CD4-positive, alpha-beta T cell treated with Interferon alpha-2 for 1 hour (primary cell): ENCODE results near the gene SFXN1.
"Not testable (repeated sequence)": the region's sequence is repeated elsewhere in the genome, so short reads cannot be mapped to it uniquely, and the experiment has no call there.

ENCODE experiments used
- DNase-seq, 2 donors: peaks; one replicate each; pipeline ENCODE4 v3.0.0-alpha.2; 2020 to 2022

SFXN1 gene

DNA sequence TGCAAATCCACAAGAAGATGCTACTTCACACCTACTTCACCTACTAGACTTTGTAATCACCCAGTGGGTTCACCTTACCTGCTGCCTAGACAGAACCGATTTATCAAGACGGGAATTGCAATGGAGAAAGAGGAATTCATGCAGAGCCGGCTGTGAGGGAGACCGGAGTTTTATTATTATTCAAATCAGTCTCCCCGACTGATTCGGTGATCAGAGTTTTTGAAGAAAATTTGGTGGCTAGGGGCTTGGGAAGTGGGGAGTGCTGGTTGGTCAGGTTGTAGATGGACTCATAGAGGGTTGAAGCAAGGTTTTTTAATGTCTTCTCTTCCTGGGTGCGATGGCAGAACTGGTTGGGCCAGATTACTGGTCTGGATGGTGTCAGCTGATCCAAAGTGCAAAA lies 23.4 kb downstream of the SFXN1 start:
- DNase-seq: no peak

DNA sequence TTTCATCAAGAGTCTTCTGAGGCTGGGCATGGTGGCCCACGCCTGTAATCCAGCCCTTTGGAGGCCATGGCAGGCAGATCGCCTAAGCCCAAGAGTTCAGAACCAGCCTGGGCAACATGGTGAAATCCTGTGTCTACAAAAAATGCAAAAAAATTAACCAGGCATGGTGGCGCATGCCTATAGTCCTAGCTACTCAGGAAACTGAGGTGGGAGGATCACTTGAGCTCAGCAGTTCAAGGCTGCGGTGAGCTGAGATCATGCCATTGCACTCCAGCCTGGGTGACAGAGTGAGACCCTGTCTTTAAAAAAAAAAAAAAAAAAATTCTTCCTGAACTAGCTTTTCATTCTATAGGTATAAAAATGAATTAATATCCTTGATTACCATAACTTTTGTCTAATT lies 29.3 kb downstream of the SFXN1 start:
- DNase-seq: peak; percentile 18 to 50

DNA sequence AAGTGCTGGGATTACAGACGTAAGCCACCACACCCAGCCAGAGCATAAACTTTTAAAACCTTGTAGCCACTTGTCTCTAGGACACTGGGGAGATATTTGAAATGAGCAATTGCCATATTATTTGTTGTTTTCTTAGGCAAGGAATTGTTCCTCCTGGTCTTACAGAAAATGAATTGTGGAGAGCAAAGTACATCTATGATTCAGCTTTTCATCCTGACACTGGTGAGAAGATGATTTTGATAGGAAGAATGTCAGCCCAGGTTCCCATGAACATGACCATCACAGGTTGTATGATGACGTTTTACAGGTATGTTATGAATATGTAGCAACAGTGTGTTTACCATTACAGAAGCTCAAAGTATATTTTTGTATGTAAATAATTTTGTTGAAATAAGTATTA lies 30.5 kb downstream of the SFXN1 start:
- no peak for DNase-seq

DNA sequence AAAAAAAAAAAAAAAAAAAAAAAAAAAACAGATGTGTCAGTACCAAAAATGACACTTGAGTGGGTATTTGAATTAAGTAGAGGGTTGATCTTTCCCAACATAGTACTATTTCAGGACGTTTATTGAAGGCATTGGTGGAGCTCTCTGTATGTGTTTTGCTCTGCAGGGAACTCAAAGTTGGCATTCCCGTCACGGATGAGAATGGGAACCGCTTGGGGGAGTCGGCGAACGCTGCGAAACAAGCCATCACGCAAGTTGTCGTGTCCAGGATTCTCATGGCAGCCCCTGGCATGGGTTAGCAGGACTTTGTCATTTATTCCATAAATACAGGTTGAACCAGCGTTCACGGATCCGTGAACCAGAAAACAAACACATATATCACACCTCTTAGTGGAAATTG lies 34.9 kb downstream of the SFXN1 start:
- DNase-seq: no peak

DNA sequence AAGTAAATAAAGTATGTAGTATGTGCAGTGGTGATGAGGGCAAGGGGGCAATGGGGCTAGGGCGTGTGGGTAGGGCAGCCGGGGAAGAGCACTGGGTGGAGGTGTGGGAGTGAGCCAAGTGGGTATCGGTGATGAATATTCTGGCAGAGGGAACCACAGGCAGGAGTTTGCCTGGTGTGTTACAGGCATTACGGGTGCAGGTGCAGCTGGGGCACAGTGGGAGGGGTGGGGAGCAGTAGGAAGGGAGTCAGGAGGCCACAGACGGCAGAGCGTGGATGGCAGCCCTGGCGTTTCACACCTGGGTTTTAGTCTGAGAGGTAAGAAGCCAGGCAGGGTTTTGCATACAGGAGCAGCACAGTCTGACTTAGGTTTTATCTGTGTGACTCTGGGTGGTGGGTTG lies 35.4 kb downstream of the SFXN1 start:
- DNase-seq: no peak

DNA sequence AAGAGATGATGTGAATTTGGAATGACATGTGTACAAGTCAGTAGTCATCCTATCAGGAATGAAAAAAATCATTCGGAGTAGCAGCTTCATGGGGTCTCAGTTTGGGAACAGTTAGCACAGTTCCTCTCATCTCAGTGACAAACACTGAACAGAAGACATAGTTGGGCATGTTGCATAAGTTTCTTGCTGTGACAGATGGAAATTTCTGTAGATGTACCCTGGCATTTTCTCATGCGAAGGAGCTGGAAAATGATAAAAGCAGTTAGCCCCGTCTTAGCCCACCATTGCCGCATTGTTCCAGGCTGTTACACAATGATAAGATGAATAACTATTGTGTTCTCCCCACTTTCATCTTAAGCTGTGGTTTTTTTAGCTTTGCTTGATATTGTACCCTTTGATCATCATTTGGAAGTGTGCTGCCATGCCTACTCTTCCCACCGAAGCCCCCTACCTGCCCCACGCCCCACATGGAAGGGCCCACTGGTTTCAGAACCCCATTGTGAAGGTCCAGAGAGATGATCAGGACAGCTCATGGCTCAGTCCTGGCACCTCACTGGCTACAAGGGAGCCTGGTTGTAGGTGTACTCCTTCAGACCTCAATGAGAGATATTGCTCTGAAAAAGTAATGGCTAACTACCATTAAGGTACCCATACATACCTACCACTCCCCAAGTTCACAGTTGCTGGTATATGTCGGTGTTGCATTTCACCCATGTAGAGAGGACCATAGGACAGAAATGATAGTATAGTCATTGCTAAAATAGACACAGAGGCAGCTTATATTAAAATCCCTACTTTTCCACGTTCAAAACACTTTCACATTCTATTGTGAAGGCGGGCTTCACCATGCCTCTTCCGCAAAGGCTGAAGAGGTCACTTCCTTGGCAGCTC lies 38.8 kb downstream of the SFXN1 start:
- DNase-seq: no peak

DNA sequence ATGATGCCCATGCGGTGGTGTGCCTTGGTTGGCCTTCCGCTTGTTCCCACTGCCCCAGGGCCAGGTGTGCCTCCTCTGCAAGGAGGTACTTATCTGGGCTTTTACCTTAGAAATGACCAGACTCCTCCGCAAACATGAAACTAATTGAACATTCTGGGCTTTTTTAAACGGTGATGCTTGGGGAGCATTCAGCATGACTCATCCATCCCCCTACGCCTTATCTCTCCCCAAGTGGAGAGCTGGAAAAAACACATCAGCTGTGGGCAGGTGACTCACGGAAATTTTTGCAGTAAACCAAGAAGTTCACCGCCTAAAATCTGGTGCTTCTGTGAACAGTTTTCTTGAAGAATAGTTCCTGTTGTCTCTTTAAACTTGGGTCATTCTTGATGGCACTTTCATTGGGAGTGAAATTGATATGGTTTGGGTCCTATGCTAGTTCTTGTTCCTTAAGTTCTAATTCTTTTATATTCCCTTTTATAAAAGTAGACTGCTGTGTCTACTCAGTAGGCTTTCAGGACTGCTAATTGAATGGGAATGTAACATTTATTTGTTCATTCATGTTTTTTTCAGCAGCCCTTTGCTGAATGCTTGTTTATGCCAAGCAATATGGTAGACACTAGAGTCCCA lies 39.6 kb downstream of the SFXN1 start:
- peak in 1 of 2 donors; percentile 48 for DNase-seq

DNA sequence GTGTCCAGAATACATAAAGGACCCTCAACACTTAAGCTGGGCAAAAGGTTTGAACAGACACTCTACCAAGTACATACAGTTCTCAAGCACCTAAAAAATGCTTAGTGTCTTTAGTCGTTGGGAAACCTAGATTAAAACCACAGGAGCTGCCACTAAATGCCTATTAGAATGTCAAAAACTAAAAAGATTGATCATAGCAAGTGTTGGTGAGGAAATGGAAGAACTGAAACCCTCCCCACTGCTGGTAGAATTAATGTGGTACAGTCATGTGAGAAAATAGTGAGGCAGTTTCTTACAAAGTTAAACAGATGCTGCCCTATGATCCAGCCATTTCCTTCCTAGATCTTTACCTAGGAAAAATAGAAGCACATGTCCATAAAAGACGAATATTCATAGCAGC lies 40.6 kb downstream of the SFXN1 start:
- no peak for DNase-seq

DNA sequence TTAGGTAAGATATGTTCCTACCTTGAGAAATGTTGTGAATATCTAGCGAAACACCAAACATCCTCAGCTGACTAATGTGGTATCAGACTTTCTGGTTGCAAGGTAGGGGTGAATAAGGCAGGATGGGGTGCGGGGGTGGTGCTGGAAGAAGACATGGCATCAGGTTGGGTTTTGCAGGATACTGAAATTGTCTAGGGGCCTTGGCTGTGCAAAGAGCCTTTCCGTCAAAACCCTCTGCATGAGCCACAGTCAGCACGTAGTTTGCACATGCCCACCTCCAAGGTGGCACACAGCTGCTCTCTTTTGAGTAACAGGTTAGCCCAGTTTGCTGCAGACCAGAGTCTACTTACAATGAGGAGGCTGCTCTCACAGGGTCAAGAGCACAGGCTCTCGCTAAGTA lies 42.0 kb downstream of the SFXN1 start:
- no peak for DNase-seq

DNA sequence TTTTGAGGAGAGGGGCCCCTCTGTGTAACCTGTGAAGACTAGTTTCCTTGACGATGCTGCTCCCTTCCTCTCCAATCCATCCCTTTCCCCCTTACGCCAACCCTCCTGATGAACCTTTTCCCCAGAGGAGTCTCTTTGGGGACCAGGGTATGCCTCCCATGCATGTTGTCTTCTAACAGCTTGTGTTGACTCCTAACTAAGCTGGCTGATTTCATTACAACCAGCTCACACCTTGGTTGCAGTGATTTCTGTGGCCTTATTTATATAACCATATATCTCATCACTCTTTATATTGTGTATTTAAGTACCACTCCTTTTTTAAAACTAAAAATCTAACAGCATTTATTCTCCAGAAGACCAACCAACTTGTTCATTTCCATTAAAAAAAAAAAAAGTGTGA lies 42.5 kb downstream of the SFXN1 start:
- DNase-seq: no peak

DNA sequence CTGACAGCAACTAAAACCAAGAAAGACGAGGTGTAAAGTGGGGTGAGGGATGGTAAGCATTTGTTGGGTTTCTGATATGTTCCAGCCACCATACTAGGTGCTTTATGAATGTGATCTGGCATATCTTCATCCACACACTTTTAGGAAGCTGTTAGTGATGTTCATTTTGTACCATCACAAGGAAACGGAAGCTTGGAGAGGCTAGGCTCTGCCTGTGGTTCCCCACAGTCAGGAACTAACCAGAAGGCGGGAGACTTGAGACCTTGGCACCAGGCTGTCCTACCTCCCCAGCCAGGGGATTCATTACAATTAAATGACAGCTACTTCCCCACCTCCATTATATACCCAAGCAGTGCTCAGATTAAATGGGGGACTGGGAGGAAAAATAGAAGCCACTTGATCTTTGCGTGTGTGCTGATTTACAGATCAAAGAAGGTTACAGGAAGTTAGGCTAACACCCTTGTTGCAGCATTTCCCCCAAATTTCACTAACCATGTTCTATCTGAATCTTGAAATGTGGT lies 43.0 kb downstream of the SFXN1 start:
- DNase-seq: peak; percentile 30 to 67

DNA sequence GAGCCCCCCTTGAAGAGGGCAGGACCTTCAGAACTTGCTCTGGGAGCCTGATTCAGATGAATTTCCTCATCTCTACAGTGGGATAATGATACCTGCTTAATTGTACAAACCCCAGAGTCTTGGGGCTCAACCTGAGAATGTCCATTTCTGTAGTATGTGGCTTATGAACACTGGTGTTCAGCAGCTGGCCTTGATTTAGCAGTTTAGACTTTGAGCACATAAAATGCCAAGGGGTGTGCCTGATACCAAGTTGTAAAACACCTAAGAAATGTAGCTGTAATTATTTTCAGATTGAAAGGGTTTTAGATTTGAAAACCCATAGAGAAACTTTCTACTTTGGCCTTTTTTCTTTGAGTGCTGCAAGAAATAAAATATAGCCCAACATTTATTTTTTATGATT lies 44.9 kb downstream of the SFXN1 start:
- no peak for DNase-seq

DNA sequence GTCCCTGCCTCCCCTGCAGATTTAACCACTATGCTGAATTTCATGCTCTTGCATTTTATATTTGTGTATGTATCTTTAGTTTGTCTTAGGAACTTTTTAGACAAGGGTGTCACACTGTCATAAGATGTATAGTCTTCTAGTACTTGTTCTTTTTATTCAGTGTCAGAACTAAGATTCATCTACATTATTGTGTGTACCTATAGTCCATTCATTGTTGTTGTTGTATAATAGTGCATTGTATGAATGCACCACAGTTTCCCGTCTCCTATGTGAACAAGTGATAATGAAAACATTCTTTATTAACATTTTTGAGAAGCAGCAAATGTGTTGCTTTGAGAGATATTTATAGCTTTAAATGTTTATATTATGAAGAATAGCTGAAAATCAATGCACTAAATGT lies 45.9 kb downstream of the SFXN1 start:
- DNase-seq: no peak

DNA sequence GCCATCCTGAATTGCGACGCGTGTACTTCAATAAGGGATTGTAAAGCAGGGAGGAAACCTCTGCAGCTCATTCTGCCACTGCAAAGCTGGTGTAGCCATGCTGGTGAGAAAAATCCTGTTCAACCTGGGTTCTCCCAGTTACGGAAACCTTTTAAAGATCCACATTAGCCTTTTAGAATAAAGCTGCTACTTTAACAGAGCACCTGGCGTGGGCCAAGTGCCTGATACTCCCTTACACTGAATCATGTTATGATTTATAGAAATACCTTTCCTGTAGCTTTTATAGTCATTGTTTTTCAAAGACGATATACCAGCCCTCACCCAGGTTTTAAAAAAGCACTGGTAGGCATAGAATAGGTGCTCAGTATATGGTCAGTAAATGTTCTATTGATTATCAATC lies 48.3 kb downstream of the SFXN1 start:
- no peak for DNase-seq

DNA sequence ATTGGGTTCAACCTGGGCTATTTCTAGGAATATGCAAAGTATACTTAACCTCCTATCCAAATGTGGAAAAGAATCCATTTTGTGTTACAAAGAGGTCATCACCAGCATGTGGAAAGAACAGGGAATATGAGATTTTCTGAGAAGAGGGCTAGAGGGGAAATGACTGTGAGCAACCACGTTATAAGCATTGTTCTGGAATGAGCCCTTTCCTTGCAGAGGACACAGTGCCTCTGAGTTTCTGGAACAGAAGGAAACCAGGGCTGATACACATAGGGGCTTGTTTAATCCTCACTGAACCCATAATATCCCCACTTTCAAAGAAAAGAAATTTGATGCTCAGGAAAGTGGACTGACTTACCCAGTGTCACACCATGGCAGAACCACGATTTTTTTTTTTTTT lies 53.0 kb downstream of the SFXN1 start:
- DNase-seq: no peak

DNA sequence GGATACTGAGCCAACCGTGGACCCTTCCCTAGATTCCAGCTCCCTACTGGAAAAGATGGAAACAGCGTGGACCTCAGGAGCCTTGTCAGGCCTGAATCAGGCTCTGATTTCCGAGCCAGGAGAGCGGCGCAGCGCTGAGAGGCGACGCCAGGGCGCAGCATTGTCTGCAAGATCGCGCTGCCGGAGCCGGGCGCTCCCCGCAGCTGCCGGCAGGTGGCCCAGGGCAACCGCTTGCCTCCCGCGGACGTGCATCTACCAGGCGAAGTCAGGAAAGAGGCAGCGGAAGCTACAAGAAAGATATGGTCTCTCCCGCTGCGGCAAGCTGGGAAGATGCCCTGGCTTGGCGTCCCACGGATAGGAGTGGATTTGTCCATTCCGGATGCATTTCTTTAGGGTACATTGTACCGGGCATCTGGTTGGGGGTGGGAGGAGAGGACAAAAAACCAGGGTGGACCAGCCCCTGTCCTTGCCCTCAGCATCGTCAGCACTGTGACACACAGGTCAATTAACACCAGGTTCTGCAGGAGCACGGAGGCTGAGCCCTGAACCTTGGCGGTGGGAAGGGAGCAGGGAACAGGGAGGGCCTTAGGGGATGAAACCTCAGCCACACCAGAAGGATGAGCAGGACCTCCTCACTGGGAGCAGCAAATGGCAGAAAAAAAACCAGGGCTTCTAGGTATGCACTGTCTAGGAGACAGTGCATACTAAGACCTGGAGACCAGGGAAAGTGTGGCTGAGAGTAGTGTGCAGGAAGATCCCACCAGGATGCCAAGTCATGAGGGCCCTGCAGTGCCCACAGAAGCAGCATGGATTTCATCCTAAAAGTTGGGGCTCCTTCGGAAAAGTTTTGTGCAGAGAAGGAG lies 55.9 kb downstream of the SFXN1 start:
- peak; percentile 79 to 85 for DNase-seq

DNA sequence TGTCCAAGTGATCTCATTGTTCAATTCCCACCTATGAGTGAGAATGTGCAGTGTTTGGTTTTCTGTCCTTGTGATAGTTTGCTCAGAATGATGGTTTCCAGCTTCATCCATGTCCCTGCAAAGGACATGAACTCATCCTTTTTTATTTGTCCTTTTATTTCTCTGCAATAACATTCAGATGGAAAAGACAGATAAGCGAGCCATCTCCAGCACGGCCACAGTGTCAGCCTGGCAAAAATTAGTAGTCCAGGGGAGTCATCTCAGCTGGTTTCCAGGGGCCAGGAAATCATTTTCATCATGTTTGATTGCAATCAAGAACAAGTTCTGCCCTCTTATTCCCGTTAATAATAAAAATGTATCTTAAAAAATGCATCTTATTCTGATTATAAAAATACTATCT lies 57.0 kb downstream of the SFXN1 start:
- DNase-seq: not testable (repeated sequence)

DNA sequence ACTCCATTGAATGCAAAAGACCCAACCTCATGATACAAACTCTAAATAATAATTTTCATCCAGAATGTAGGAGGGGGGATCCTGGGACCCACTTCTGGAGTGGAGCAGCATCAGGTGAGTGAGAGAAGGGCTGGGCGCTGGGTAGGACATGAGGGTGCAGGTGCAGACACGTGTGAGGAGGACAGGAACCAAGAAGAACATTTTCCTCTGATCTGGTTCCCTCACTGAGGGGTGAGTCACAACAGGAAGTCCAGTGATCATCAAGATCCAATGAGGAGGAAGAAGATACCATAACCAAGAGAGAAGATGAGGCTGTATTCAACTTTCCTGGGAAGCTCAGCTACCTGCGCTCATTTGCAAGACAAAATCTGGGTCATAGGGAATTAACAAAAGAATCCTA lies 57.4 kb downstream of the SFXN1 start:
- DNase-seq: no peak

DNA sequence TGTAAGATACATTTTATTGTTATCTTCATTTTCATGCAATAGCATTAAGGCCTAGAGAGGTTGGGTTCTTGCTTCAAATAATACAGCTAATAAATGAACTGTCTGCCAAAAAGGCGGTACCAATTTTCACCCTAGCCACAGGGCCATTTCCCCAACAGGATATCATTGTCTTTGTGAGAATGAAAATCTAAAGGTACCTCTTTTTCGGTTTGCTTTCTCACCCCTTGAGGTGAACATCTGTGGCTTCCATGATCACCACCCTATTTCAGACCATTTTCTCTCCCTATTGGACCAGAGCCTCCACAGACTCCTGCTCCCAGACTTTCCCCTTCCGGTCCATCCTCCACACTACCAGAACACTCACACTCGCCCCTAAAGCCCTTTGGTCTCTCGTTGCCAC lies 60.2 kb downstream of the SFXN1 start:
- no peak for DNase-seq

DNA sequence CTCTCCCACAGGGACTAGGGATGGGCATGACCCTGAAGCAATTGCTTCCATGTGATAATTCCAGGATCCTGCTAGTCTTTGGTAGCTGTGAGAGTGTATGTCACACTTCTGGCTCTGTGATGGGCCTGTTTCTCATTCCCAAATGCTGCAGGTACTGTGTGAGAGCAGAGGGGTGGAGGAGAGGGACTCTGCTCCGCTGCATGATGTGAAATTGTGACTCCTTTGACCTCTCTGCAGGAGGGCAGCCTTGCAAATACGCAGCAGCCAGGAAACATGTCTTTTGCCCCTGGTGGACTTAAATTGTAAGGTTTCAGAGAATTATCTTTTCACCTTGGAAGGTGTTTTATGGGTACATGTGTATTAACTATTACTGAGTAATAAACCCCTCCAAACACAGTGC lies 61.6 kb downstream of the SFXN1 start:
- DNase-seq: no peak

DNA sequence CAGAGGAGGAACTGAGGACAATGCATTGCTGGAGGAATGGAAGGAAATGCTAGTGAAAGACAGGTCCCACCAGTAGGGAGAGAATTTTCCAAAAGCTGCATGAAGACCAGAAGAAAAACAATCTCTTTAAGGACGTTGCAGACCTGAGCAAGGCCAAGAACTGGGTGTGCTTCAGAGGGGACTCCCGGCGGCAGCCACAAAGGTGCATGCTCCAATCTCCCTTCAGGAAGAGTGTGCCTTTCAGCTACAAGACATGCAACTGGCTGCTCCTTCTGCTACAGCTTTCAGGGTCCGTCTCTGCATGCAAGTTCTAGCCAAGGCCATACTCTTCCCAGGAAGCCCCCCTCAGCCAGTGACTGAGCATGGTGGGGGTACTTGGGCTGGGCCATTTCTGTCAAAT lies 62.9 kb downstream of the SFXN1 start:
- DNase-seq: no peak

DNA sequence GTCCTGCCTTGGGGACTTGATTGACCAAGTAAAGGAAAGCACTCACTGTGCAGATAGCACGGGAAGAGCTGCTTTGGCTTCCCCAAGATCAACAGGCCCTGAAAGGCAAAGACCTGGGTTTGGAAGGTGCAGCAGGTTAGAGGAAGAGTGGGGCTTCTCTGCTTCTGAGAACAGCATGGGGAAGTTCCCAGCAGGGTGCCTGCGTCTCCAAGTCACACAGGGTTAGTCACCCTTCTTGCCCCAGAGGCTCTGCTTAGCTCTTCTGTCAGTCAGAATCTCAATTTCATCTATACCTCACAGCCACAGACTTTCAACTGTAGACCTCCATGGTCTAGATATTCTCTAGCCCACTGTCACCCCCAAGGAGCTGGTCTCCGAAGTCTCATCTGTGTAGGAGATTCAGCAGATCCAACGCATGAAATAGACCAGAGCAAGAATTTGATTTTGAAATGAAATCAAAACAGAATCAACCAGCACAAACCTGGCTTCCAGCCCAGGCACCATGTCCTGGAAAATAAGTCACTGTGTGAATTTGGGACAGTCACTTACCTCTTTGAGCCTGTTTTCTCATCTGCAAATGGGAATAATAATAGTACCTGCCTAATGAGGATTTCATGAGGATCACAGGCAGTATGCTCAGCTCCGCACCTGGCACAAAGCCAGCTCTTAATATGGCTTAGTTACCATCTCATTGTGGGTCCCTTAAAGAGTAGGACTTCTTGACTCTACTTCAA lies 64.0 kb downstream of the SFXN1 start:
- DNase-seq: no peak

DNA sequence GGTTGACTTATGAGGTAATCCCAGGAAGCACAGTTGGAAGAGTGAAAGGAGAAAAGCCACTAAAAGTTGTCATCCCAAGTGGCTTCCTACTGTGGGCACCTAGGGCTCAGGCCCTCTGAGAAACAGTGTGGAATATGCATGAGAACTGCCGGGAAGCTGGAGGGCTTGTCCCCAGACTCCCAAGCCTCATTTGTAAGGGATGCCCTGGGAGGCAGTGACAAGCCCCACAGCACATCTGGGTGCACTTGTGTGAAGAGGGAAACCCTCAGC lies 64.5 kb downstream of the SFXN1 start:
- no peak for DNase-seq
